Islet precursor cell (in vitro differentiated cells): ENCODE measurements around the gene RPL10L.

Source experiments
- DNase-seq: peaks from one replicate; pipeline ENCODE4 v3.0.0-alpha.2; 2018

The RPL10L gene

GRCh38 chr14:46651526-46652144 lies at the start of gene RPL10L:
TSS of gene RPL10L (minus strand) at chr14:46651781. CDS start at chr14:46651736, 45 bp downstream.
- no peak for DNase-seq

DNA sequence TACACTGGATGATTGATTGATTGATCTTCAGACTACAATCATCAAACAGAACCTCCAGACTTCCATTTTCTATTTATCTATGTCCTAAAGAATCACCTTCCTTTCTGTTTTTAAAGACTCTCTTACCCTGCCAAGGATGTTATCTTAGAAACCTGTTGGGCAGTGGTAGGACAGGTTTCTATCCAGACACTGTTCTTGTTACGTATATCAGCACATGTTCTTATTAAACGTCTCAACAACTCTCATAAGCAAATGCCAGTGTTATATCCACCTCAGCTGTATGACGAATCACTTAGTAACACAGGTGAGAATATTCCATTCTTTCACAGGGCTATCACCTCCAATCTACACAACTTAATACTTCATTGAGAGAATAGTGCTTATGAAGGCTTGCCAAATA lies 40.2 kb upstream of the RPL10L start:
- no peak for DNase-seq

- no peak for DNase-seq
Observed at GRCh38 chr14:46686652-46687051, 35.1 kb upstream of the RPL10L start.

DNA sequence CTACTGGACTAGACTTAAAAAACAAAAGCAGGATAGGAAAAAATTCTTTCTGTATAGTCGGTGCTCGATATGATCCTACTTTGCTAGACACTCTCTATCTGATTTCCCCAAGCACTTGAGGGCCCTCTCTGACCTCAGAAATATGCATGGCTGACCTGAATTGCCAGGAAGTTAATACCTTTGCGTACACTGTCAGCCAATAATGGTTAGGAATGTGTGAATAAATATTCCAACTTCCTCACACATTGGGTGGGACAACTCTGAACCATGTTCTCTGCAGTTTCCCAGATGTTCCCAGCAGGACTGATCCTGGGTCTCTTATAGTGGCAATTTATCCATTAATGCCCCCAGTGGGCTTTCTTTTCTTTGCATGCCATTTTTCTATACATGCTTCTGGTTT lies 20.5 kb upstream of the RPL10L start:
- no peak for DNase-seq

GRCh38 chr14:46663382-46663781 lies 11.8 kb upstream of the RPL10L start:
- DNase-seq, result no peak

DNA sequence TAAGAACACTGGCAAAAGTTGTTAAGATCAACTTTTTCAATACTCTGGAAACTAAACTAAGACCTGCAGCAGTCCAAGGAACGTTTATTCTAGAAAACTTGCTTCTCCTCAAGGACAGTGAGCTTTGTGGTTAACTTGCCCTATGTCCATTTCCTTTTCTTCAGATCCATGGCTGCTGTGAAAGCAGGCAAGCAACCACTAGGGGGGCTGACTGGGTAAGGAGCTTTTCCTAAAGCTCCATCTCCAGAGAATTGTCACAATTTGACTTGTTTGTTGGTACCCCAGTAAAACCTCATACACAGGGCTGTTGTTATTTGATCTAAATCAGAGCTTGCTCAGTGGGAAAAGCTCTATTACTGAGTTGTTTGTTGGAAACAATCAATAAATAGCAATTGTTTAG lies 10.1 kb upstream of the RPL10L start:
- DNase-seq, result no peak

DNA sequence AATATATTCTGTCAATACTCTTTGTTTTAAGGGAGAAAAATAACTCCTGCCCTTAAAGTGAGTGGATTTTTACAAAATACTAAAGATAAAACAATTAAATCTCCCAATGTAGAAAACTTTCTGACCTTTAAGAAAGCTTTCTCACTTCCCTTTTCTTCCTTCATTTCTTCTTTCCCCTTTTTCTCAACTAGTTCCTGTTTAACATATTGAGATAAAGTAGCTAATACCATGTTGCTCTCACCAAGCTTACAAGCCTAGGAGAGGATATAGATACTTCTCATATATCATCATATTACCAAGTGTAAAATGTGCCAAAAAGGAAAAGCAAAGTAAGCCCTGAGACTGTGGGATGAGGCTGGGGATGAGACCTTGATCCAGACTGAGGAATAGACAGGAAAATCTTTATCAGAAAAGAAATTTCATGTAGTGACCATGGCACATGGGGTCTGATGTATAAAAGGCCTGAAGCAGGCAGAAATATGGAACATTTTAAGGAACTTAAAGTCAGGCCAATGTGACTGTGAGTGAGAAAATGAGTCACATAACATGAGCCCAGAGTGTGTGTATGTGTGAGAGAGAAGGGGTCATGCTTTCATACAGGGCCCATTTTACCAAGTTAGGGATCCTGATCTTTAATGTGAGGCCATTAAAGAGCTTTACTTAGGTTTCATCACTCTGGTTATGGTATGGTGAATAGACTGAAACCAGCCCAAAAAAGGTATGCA lies 1.6 kb upstream of the RPL10L start:
- no peak for DNase-seq

DNA sequence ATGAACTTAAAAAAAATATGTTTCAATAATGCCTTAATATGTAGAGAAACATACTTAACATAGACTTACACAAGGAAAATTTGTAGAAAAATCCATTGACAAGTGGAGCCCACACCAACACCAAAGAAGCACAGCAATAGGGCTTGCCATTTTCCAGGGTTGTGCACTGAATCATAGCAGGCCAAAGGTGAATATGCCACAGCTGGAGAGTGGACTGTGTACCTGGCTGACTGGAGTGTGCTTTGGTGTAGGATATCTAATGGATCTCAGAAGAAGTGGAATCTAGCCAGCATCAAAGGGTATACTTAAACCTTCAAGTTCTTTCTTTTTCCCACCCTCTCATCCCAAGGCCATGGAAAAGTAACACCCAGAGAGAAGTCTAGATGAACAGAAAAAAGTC lies 4.8 kb downstream of the RPL10L start:
- no peak for DNase-seq

DNA sequence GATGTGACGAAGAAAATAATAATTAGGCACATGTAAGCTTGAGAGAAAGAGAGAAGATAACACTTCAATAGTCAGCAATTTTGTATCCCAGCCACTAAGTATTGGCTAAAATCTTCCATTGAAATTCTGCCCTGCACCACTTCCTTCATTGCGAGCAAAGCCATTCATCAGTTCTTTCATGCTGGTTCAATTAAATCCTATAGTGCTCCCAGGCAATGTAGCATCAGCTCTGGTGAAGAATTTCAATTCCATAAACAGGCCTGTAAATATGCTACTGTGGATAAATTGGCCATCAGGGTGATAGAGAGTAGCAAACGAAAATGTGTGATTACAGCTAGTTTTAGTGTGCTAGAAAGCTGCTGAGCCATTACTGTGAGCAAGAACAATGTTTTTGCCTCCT lies 24.7 kb downstream of the RPL10L start:
- no peak for DNase-seq
